Amniotic epithelial cell (primary cell): ENCODE results near the gene IL36A.

Experiments used
- DNase-seq: peaks from one replicate; pipeline ENCODE4 v3.0.0-alpha.2; 2010; ENCODE audit warnings: low read depth

Gene IL36A

DNA sequence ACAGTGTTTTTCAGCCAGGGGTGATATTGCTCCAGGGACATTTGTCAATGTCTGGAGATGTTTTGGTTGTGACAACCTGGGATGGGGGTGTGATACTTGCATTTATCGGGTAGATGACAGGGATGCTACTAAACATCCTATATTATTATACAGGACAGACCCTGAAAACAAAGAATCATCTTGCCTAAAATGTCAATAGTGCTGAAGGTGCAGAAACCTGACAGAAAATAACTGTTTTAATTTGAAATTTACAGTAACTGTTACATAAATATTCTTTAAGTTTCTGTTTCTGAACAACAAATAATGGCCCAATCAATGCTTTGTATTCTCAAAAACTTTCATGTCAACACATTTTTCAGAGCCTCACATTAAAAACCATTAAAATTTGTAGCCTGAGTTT is 2.0 kb downstream of the IL36A start:
- DNase-seq = no peak

DNA sequence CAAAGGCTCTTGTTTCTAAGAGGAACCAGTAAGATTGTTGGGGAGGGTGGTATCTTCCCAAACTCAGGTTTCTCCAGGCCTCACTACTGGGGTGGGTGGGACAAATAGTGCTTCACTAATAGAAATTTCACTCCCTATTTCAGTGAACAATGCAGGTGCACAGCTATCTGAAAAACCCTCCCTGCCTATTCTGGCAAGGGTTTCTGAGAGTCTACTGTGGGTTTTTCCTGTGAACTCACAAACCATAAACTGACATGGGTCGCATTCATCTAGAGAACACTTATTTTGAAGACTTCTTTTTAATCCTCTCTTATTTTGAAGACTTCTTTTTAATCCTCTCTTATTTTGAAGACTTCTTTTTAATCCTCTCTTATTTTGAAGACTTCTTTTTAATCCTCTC is 4.4 kb downstream of the IL36A start:
- no peak for DNase-seq

DNA sequence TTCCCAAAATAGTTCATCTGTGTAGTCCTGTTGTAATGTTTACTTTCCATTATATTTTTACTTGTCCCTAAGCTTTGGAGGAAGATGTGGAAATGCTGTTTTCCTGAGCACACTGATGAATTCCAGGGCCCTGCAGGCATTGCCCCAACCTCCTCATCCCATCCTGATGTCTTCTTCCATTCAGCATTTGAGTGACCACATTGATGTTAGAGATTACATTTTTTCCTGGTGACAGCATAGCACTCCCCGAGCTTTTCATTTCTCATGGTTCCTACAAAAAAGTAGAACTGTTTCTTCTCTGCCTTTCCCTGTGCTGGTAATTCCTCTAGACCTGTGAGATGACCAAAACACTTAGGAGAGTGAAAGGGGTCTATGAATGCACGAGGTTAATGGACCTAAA is 4.8 kb downstream of the IL36A start:
- peak; percentile 29 for DNase-seq

DNA sequence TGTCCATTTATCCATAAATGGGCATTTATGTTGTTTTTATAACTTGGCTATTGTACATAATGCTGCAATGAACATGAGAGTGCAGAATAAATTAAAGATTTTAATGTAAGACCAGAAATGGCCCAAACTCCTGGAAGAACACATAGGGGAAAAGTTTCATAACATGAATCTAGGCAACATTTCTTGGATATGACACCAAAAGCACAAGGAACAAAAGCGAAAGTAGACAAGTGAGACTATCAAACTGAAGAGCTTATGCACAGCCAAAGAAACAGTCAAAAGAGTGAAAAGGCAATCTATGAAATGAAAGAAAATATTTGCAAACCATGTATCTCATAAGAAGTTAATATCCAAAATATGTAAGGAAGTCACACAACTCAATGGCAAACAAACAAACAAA is 5.8 kb downstream of the IL36A start:
- no peak for DNase-seq

DNA sequence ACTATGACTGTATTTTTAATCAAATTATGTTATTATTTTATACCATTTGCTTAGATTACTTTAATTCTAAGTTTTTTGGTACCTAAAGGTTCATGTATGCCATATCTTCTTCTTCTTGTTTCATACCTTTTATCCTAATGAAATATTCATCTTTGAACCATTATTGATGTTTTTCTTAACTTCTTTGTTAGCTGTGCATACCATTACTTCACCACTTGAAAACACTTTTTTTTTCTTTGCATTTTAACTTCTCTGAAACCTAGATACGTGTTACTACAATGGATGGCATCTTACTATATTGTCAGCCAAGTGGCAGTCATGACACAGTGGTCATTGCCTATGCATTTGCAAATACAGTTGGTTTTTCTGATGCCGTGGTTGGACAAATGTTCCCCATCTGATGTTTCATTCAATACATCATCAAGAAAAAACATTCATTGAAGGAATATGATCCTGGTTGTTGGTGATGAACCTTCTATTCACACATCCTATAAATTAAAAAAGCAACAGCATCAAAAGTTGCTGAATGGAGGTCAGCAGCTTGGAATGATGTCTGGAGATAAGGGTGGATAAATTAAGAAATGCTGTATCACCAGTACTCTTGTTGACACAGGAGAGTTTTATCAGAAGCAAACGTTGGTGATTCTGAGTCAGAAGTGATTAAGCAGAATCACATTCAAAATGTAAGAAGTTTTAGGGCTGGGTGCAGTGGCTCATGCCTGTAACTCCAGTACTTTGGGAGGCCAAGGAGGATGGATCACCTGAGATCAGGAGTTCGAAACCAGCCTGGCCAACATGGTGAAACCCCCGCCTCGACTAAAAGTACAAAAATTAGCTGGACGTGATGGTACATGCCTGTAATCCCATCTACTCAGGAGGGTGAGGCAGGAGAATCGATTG is 7.4 kb downstream of the IL36A start:
- peak; percentile 69 for DNase-seq

- DNase-seq = no peak
These were observed 8.0 kb downstream of the IL36A start for GRCh38 chr2:113013336-113013661.

GRCh38 chr2:113014067-113014466 is 8.8 kb downstream of the IL36A start:
- DNase-seq = no peak

DNA sequence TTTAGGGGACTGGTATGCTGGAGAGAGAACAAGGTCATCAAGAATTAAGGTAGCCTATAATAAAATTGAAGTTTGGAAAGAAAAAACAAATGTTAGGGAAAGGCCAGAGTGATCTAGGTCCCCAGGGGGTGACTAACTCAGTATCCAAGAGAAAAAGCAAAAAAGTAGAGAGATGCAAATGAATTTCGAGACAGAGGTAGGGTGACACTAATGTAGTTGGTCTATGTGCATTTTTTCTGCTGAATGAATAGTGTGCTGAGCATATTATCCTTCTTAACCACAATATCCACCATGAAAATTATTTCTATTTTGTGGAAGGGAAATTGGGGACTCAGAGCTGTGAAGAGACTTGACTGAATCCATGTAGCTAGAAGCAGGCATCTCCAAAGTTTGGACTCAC is 9.8 kb downstream of the IL36A start:
- DNase-seq = no peak

DNA sequence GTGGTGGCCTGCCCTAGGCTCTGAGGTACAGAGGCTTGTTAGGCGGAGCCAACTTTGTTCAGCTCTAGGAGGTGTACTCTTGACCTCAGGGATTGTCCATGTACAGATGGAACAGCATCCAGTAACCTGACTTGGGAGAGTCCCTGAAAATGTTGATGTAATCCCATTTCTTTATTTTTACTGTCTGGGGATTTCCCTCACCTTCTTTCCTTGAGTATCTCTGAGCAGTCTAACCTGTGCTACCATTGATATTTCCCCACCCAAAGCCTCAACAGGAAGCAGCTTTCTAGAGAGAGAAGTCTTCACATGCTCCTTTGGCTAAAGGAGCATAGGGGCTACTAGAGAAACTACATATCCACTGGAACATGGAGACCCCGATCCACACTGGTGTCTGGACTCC is 10.4 kb downstream of the IL36A start:
- no peak for DNase-seq

- no peak for DNase-seq
These were observed 13.2 kb downstream of the IL36A start for GRCh38 chr2:113018509-113018908.

DNA sequence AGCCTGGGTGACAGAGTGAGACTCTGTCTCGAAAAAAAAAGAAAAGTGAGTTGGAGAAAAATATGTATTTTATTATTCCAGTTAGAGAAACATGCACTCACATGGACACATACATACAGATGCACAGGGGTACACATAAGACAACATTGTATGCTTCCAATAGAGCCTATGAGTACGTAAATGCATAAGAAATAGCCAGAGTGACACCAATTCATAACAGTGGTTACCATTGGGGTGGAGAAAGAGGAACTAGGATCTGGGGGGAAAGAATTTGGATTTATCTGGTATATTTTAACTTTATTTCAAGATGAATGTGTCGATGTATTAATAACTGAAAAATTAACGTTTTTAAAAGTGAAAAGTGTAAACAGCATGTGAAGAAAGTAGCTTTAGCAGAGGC is 16.1 kb downstream of the IL36A start:
- no peak for DNase-seq

DNA sequence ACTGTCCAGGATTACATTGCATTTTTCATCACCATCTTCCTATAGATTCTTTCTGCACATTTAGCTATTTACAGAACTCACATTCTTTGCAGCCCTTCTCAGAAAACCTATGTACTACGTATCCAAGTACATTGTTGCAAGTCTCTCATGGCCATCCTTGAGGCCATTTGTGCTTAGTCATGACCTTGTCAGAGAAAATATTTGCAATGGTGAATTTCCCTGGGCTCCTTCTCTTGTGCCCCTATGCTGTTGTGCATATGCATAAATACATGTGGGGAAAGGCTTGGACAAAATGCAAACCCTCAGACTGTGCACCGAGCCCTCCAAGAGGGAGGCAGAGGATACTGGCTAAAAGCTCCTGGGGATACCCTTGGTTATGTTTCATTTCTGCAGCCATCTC is 19.5 kb downstream of the IL36A start:
- no peak for DNase-seq

DNA sequence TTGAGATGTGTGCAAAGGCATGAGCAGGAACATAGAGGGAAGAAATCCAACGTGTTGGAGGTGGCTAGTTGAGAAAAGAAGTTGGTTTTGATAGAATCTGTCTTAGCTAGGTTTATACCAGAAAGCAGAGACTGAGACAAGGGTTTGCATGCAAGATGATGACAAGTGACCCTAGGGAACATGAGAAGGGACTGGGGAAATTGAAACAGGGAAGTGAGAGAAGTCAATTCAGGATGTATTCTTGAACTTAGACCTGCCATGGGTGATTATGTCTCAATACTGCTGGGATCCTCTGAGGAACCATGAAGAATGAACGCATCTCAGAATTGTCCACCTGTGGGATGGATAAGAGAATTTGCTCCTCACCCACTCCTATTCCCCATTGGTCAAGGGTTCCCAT is 20.5 kb downstream of the IL36A start:
- DNase-seq = no peak

GRCh38 chr2:113027691-113028090 is 22.4 kb downstream of the IL36A start:
- DNase-seq = no peak

DNA sequence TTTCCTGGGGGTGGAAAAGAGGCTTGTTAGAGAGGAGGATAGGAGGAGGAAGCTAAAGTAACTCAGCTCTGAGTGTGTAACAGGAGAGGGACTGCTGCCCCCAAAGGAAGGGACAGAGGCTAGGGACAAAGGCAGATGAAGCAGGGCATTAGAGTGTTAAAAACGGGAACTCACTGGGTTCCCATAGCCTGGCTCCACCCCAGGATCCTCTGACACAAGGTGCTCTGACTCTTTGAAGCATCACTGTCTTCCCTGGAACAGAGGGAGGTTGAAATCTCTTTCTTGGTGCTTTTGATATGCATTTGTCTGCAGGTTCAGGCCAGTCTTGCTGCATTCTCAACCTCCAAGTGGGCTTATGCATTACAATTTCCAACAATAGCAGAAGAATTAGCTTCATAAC is 22.9 kb downstream of the IL36A start:
- DNase-seq = no peak

DNA sequence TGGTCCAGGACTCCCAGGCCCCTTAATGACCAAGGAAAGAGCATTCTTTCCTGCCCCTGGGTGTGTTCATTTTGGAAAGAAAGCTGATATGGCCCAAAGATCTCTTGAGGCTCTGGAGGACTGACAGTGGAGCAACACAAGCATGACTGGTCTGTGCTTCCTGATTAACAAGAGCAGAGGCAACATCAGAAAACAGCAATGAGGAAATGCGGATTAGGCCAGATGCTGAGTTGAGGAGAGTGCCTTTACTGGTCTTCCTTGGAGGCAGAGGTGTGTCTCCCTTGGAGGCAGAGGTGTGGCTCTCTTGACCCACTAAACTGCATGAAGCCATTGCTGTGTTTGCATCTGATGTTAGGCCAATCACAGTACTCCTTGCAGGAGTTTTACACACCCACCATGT is 27.5 kb downstream of the IL36A start:
- DNase-seq = no peak

DNA sequence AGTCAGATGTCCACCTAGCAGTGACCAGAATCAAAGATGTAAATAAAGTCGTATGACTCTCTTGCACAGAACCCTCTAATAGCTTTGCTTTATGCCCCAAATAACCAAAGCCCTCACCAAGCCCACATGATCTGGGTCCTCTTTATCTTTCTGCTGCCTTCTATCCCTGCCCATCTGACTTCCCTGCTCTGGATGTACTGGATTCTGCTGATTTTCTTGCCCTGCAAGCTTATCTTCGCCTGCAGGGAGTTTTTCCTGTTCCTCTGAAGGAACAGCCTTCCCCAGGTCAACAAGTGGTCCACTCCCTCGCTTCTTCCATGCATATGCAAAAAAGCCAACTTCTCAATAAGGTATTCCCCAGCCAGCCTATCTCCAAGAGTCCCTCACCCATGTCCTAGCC is 28.8 kb downstream of the IL36A start:
- DNase-seq = no peak

DNA sequence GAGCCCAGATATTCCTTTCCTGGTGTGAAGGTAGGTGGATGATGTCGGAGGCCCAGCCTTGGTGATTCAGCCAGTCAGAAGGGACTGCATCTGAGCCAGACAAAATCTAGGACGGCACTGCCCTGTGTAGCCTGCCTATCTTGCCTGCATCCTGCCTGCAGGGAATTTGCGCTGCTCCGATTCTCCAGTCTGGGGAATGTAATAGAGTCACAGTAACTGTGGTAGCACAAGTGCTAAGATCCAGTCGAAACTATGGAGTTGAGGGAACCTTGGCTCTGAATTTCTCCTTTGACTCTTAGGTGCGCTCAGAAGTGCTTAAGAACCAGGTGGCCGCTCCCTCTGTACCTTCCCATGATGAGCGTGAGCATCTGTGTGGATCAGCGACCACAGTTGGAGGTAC is 31.5 kb downstream of the IL36A start:
- DNase-seq = no peak

- no peak for DNase-seq
These were observed 33.0 kb downstream of the IL36A start for GRCh38 chr2:113038291-113038690.

DNA sequence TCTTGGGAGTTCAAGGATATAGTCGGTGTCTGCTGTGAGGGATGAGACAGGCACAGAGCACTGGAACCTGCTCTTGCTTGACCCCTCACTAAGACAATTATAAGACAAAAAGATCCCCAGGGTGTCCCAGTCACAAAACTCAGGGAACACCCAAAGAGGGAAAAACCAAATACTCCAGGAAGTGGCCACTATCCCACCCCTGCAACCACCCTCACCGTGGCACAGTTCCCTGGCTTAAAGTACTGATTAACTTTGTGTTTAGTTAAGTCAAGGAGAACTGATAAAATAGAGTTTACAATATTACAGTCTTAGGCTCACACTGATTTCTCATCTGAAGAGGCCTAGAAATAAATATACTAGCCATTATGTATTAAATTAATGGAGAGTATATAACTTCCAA is 33.9 kb downstream of the IL36A start:
- DNase-seq = no peak

DNA sequence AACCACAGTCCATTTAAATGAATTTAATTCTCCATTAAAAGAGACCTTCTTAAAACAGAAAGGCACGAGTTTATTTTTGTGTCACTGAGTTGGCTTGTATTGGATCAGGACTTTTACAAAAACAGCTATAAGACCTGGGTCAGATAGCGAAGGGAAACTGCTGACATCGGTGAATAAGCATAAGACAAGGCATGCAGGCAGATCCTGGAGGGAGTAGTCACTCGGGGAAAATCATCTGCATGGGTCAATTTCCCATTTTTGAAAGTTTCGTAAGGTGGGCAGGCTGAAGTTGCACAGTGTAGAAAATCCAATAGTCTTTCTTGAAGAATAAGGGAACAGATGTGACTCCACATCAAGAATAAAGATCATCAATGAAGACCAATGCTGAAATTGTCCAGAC is 34.5 kb downstream of the IL36A start:
- DNase-seq = no peak

- no peak for DNase-seq
These were observed 36.6 kb downstream of the IL36A start for GRCh38 chr2:113041871-113042270.

DNA sequence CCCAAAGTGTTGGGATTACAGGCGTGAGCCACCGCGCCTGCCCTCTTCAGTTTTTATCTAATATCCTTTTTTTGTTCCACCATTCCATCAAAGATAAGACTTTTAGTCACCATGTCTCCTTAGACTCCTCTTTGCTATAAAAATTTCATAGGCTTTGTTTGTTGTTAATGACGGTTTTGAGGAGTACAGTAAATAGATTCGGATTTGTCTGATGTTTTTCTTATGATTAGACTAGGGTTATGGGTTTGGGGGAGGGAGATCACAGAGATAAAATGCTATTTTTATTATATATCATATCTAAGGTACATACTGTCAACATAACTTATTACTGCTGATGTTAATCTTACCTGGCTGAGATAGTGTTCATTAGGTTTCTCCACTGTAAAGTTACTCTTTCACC is 41.2 kb downstream of the IL36A start:
- DNase-seq = no peak
